ENCODE data around the gene TMPRSS4.

Gene TMPRSS4

GRCh38 chr11:118076754-118077281 is at the start of gene TMPRSS4:
Gene TMPRSS4 (plus strand): TSS chr11:118077078. CDS start chr11:118077303, 225 bp downstream.
- DNase-seq (ENCODE audit: low spot score): peak; percentile 73
- H3K27ac ChIP-seq: no peak within 1 kb of the TSS
- TF ChIP-seq CTCF (conservative IDR thresholded peaks at IDR 0.05; ENCODE audit: low read depth): no peak
- ChIA-PET CTCF (interaction anchor here (0.8 kb wide), 1 partner anchor 94 kb away, joined by 3 read pairs; no protein-coding TSS in a partner anchor), POLR2A (ENCODE audit: low non-redundant PET) (interaction anchor here (0.7 kb wide), 1 partner anchor 92 kb away, joined by 7 read pairs; no protein-coding TSS in a partner anchor)

DNA sequence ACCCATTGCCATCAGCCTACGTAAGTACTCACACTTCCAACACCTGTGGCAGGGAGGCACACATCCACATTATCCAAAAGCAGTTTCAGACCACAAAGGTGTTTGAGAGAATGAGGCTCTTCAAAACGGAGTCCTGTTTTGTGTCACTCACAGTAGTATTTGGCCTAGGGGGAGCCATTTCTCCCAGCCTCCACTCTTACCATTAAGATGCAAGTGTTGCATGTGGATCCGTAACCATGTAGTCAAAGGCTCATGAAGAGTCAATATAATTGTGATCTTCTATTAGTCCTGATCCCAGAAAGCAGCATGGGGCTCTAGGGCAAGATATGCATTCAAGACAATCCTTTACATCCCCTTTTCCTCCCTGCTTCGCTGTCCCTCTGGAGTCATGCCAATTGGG is 49.2 kb upstream of the TMPRSS4 start:
- no peak for TF ChIP-seq CTCF (conservative IDR thresholded peaks at IDR 0.05; ENCODE audit: low read depth)
- no peak overlapping the region for H3K27ac ChIP-seq
- ChIA-PET CTCF (no interaction called here), POLR2A (ENCODE audit: low non-redundant PET) (no interaction called here)
- no peak for DNase-seq (ENCODE audit: low spot score)

GRCh38 chr11:118028626-118029025 is 48.3 kb upstream of the TMPRSS4 start:
- ChIA-PET POLR2A (ENCODE audit: low non-redundant PET) (no interaction called here), CTCF (no interaction called here)
- no peak overlapping the region for H3K27ac ChIP-seq
- DNase-seq (ENCODE audit: low spot score): no peak
- TF ChIP-seq CTCF (conservative IDR thresholded peaks at IDR 0.05; ENCODE audit: low read depth): no peak

- CTCF ChIA-PET: interaction anchor here (0.7 kb wide), 1 partner anchor 145 kb away, joined by 4 read pairs; no protein-coding TSS in a partner anchor
Observed at GRCh38 chr11:118033443-118033842, 43.4 kb upstream of the TMPRSS4 start.

GRCh38 chr11:118042141-118042540 is 34.7 kb upstream of the TMPRSS4 start:
- no peak overlapping the region for H3K27ac ChIP-seq
- CTCF ChIA-PET: interaction anchor here (0.6 kb wide), 1 partner anchor 1576 kb away, joined by 3 read pairs; no protein-coding TSS in a partner anchor
- TF ChIP-seq CTCF (conservative IDR thresholded peaks at IDR 0.05; ENCODE audit: low read depth): no peak
- no peak for DNase-seq (ENCODE audit: low spot score)
- POLR2A ChIA-PET (ENCODE audit: low non-redundant PET): no interaction called here

More at GRCh38 chr11:118033443-118033842, 43.4 kb upstream of the TMPRSS4 start:
- POLR2A ChIA-PET (ENCODE audit: low non-redundant PET): no interaction called here
- no peak for TF ChIP-seq CTCF (conservative IDR thresholded peaks at IDR 0.05; ENCODE audit: low read depth)
- no peak overlapping the region for H3K27ac ChIP-seq
- no peak for DNase-seq (ENCODE audit: low spot score)

DNA sequence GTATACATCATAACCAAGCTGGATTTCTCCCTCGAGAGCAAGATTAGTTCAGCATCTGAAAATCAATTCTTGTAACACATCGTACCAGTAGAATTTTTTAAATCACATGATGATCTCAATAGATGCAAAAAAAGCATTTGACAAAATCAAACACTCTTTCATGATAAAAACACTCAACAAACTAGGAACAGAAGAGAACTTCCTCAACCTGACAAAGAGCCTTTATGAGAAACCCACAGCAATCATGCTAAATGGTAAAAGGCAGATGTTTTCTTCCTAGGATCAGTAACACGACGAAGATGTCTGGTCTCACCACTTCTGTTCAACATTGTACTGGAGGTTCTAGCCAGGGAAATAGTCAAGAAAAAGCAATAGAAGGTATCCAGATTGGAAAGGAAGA is 34.1 kb upstream of the TMPRSS4 start:
- no peak overlapping the region for H3K27ac ChIP-seq
- DNase-seq (ENCODE audit: low spot score): no peak
- ChIA-PET POLR2A (ENCODE audit: low non-redundant PET) (no interaction called here), CTCF (no interaction called here)
- TF ChIP-seq CTCF (conservative IDR thresholded peaks at IDR 0.05; ENCODE audit: low read depth): no peak
